PC-3 (cell line): ENCODE measurements around the gene NCSTN.

Source experiments
- EZH2 ChIP-seq: fragments of 300-600 bp; sonication (generic); IDR thresholded peaks from one replicate; pipeline ENCODE4 v1.6.1; 2017; ENCODE audit warnings: antibody characterized with exemption, mild to moderate bottlenecking, low read length; ENCODE audit not compliant: unreplicated experiment
- EZH2phosphoT487 ChIP-seq: fragments of 300-600 bp; sonication (generic); IDR thresholded peaks from 2 replicates; pipeline ENCODE4 v1.6.1; 2018; ENCODE audit warnings: mild to moderate bottlenecking, antibody characterized with exemption, low read length, borderline replicate concordance
- TF ChIP-seq, protein P1 (sequence below): fragments of 300-600 bp; sonication (generic); conservative IDR thresholded peaks from 2 replicates; pipeline ENCODE4 v1.5.1; 2017; ENCODE audit warnings: antibody characterized with exemption, low read depth, mild to moderate bottlenecking, low read length

DNA sequence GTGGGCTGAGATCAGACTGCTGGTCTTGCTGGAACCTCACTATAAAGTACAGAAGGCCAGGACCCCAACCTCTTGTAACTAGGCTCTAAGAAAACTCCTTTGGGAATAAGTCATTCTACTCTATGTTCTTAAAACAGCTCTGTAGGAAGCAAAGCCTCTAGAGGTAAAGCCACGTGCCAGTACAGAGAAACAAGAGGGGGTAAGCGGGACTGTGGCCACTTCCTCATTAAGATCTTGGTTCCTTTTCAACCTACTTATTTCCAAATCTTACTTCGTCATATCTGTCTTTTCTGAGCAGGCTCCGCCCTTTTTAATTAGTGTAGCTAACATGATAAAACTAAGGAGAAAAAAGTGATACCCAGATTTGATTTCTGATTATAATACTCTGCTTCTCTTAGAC, 3.8 kb downstream of the NCSTN start:
- TF ChIP-seq, protein P1, sequence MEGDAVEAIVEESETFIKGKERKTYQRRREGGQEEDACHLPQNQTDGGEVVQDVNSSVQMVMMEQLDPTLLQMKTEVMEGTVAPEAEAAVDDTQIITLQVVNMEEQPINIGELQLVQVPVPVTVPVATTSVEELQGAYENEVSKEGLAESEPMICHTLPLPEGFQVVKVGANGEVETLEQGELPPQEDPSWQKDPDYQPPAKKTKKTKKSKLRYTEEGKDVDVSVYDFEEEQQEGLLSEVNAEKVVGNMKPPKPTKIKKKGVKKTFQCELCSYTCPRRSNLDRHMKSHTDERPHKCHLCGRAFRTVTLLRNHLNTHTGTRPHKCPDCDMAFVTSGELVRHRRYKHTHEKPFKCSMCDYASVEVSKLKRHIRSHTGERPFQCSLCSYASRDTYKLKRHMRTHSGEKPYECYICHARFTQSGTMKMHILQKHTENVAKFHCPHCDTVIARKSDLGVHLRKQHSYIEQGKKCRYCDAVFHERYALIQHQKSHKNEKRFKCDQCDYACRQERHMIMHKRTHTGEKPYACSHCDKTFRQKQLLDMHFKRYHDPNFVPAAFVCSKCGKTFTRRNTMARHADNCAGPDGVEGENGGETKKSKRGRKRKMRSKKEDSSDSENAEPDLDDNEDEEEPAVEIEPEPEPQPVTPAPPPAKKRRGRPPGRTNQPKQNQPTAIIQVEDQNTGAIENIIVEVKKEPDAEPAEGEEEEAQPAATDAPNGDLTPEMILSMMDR, result no peak
- TF ChIP-seq EZH2 (no peak), EZH2phosphoT487 (no peak)
